PFSK-1 (cell line): ENCODE measurements around the gene APBA2.

Experiments
- FOXP2 ChIP-seq: optimal IDR thresholded peaks from 2 replicates; pipeline ENCODE3; 2011; ENCODE audit warnings: borderline replicate concordance, control low read depth, inconsistent platforms; ENCODE audit not compliant: insufficient read depth; ENCODE audit errors: extremely low read length, extremely low read depth
- POLR2AphosphoS5 ChIP-seq: IDR thresholded peaks from 2 replicates; pipeline ENCODE4 v1.6.1; 2012; ENCODE audit warnings: low read depth, mild to moderate bottlenecking, control low read depth, low read length, moderate library complexity
- SIN3A ChIP-seq: IDR thresholded peaks from 2 replicates; pipeline ENCODE4 v1.6.1; 2012; ENCODE audit warnings: mild to moderate bottlenecking, low read length, moderate library complexity, borderline replicate concordance; ENCODE audit not compliant: insufficient read depth
- TAF1 ChIP-seq: IDR thresholded peaks from 2 replicates; pipeline ENCODE4 v1.6.1; 2012; ENCODE audit warnings: low read length, control low read depth, borderline replicate concordance; ENCODE audit not compliant: insufficient read depth
- TF ChIP-seq, protein P1 (sequence below), 2 experiments: IDR thresholded peaks; 2 replicates each; pipeline versions ENCODE4 v1.6.1 to v1.8.0; 2011 to 2012; ENCODE audit warnings: low read depth in 2 of 2, low read length in 2 of 2, control low read depth in 1 of 2, inconsistent platforms in 1 of 2, mild to moderate bottlenecking in 1 of 2, moderate library complexity in 1 of 2; ENCODE audit not compliant: insufficient read depth in 1 of 2

Gene APBA2

DNA sequence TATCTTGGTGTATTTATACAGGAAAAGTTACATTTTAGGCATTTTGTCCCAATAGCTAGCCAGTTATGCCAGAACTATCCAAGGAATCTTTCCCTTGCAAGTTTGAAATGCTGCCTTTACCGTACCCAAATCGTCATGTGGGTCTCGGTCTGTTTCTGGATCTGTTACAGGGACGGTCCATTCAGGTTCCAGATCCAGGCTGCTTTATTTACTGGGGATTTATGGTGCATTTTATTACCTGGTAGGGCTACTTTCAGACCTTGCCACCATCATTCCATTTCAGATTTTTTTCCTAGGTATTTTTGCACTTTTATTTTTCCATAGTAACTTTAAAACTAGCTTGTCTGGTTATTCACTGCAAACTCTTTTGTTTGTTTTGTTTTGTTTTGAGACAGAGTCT, 197.4 kb downstream of the APBA2 start:
- no peak for TF ChIP-seq POLR2AphosphoS5
- TF ChIP-seq SIN3A = no peak
- TF ChIP-seq, protein P1, sequence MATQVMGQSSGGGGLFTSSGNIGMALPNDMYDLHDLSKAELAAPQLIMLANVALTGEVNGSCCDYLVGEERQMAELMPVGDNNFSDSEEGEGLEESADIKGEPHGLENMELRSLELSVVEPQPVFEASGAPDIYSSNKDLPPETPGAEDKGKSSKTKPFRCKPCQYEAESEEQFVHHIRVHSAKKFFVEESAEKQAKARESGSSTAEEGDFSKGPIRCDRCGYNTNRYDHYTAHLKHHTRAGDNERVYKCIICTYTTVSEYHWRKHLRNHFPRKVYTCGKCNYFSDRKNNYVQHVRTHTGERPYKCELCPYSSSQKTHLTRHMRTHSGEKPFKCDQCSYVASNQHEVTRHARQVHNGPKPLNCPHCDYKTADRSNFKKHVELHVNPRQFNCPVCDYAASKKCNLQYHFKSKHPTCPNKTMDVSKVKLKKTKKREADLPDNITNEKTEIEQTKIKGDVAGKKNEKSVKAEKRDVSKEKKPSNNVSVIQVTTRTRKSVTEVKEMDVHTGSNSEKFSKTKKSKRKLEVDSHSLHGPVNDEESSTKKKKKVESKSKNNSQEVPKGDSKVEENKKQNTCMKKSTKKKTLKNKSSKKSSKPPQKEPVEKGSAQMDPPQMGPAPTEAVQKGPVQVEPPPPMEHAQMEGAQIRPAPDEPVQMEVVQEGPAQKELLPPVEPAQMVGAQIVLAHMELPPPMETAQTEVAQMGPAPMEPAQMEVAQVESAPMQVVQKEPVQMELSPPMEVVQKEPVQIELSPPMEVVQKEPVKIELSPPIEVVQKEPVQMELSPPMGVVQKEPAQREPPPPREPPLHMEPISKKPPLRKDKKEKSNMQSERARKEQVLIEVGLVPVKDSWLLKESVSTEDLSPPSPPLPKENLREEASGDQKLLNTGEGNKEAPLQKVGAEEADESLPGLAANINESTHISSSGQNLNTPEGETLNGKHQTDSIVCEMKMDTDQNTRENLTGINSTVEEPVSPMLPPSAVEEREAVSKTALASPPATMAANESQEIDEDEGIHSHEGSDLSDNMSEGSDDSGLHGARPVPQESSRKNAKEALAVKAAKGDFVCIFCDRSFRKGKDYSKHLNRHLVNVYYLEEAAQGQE (IDR thresholded peaks at IDR 0.05; ENCODE audit: insufficient read depth in 1 of 2, low read depth in 2 of 2, low read length in 2 of 2) = no peak
- no peak for TF ChIP-seq TAF1
- no peak for TF ChIP-seq FOXP2

DNA sequence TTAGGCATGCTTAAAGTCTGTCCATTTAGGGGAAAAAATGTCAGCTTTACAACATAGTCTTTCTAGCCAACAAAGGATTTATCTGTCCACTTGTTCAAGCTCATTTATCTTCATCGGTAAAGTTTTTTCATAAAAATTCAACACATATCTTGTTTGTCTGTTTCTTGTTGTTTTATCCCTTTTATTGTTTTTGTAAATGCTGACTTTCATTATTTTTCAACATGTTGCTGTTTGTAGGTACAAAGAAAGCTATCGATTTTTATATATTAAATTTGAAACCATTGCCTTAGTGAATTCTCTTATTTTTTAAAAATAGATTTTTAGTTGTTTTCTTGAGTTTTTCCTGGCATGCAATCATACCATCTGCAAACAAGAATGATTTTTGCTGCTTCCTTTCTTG, 198.1 kb downstream of the APBA2 start:
- TF ChIP-seq FOXP2 = no peak
- TF ChIP-seq, protein P1 (IDR thresholded peaks at IDR 0.05; ENCODE audit: insufficient read depth in 1 of 2, low read depth in 2 of 2, low read length in 2 of 2) = no peak
- TF ChIP-seq TAF1 = no peak
- TF ChIP-seq SIN3A = no peak

DNA sequence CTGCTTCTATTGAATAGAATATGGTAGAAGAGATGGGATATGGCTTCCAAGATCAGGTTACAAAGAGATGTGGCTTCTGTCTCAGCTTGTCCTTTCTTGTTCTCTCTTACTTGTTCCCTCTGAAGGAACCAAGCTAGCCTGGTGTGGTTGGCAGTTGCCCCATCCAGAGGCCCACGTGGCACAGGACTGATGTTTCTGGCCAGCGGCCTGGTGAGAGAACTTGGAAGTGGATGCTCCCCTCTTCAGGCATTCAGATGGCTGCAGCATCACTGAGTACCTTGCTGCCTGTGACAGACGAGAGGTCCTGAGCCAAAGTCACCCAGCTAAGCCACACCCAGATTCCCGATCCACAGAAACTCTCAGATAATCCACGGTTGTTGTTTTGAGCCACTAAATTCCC, 200.2 kb downstream of the APBA2 start:
- TF ChIP-seq TAF1 = no peak
- TF ChIP-seq POLR2AphosphoS5 = no peak
- TF ChIP-seq, protein P1 (IDR thresholded peaks at IDR 0.05; ENCODE audit: insufficient read depth in 1 of 2, low read depth in 2 of 2, low read length in 2 of 2) = no peak
- TF ChIP-seq FOXP2 = no peak
- TF ChIP-seq SIN3A = no peak

DNA sequence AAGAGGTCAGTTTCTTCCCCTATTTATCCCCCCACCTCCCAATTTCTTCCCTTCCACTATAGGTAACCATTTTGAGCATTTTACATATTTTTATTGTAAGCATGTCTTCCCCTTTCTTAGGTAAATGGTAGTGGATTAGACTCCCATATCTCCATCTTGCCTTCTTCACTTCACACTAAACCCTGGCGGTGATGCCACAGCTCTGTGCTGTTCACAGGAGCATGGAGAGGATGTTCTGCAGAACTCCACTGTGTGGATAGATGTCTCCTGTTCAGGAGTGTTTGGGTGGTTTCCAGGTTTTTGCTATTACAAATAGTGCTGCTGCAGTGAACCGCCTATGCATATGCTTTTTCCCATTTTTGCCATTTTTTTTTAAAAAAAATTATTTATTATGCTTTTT, 201.1 kb downstream of the APBA2 start:
- TF ChIP-seq TAF1 (no peak), POLR2AphosphoS5 (no peak), FOXP2 (no peak), SIN3A (no peak)
- TF ChIP-seq, protein P1 (IDR thresholded peaks at IDR 0.05; ENCODE audit: insufficient read depth in 1 of 2, low read depth in 2 of 2, low read length in 2 of 2) = no peak
